ENCODE data around the gene CPEB2.
"Not testable (repeated sequence)": the region's sequence is repeated elsewhere in the genome, so short reads cannot be mapped to it uniquely, and the experiment has no call there.

Gene CPEB2

GRCh38 chr4:15063341-15063740 lies 61.1 kb downstream of the CPEB2 start:
- DNase-seq, result no peak

GRCh38 chr4:15065516-15065915 lies 63.2 kb downstream of the CPEB2 start:
- no peak for DNase-seq

GRCh38 chr4:15066140-15066539 lies 63.9 kb downstream of the CPEB2 start:
- DNase-seq, result no peak

- no peak for DNase-seq
Observed at GRCh38 chr4:15068298-15068697, 66.0 kb downstream of the CPEB2 start.

- no peak for DNase-seq
Observed at GRCh38 chr4:15075875-15076274, 73.6 kb downstream of the CPEB2 start.

- no peak for DNase-seq
Observed at GRCh38 chr4:15077969-15078368, 75.7 kb downstream of the CPEB2 start.

GRCh38 chr4:15078682-15079642 lies 76.7 kb downstream of the CPEB2 start:
- no peak for DNase-seq

- DNase-seq, result no peak
Observed at GRCh38 chr4:15084780-15085179, 82.5 kb downstream of the CPEB2 start.

- not testable (repeated sequence) for DNase-seq
Observed at GRCh38 chr4:15085762-15086161, 83.5 kb downstream of the CPEB2 start.

GRCh38 chr4:15086259-15086658 lies 84.0 kb downstream of the CPEB2 start:
- DNase-seq, result not testable (repeated sequence)

- no peak for DNase-seq
Observed at GRCh38 chr4:15088394-15089035, 86.2 kb downstream of the CPEB2 start.

- DNase-seq, result no peak
Observed at GRCh38 chr4:15089979-15090378, 87.7 kb downstream of the CPEB2 start.

- no peak for DNase-seq
Observed at GRCh38 chr4:15100380-15100779, 98.1 kb downstream of the CPEB2 start.

GRCh38 chr4:15100994-15101695 lies 98.9 kb downstream of the CPEB2 start:
- no peak for DNase-seq

GRCh38 chr4:15104825-15105224 lies 102.5 kb downstream of the CPEB2 start:
- no peak for DNase-seq

- no peak for DNase-seq
Observed at GRCh38 chr4:15106399-15106798, 104.1 kb downstream of the CPEB2 start.

GRCh38 chr4:15109600-15109999 lies 107.3 kb downstream of the CPEB2 start:
- no peak for DNase-seq

GRCh38 chr4:15110120-15110571 lies 107.9 kb downstream of the CPEB2 start:
- no peak for DNase-seq

- no peak for DNase-seq
Observed at GRCh38 chr4:15116509-15117079, 114.3 kb downstream of the CPEB2 start.

- DNase-seq, result no peak
Observed at GRCh38 chr4:15117270-15117946, 115.1 kb downstream of the CPEB2 start.

- DNase-seq, result no peak
Observed at GRCh38 chr4:15118292-15118691, 116.0 kb downstream of the CPEB2 start.
